Peyer's patch (tissue), 4 donors: ENCODE measurements around the gene ZBTB20.

Experiments
- CTCF ChIP-seq, 6 experiments: fragments of 450-650 bp in 4 of 6; fragments of 200-600 bp in 2 of 6; sonication (generic) in 1 of 6; IDR thresholded peaks; one replicate each; pipeline ENCODE4 v1.5.1; 2017 to 2019; ENCODE audit warnings: antibody characterized with exemption in 6 of 6, mild to moderate bottlenecking in 3 of 6, moderate library complexity in 1 of 6
- POLR2A ChIP-seq, 2 donors: fragments of 450-650 bp; IDR thresholded peaks; one replicate each; pipeline ENCODE4 v1.5.1; 2017; ENCODE audit warnings: antibody characterized with exemption in 2 of 2, mild to moderate bottlenecking in 2 of 2, moderate library complexity in 2 of 2

DNA sequence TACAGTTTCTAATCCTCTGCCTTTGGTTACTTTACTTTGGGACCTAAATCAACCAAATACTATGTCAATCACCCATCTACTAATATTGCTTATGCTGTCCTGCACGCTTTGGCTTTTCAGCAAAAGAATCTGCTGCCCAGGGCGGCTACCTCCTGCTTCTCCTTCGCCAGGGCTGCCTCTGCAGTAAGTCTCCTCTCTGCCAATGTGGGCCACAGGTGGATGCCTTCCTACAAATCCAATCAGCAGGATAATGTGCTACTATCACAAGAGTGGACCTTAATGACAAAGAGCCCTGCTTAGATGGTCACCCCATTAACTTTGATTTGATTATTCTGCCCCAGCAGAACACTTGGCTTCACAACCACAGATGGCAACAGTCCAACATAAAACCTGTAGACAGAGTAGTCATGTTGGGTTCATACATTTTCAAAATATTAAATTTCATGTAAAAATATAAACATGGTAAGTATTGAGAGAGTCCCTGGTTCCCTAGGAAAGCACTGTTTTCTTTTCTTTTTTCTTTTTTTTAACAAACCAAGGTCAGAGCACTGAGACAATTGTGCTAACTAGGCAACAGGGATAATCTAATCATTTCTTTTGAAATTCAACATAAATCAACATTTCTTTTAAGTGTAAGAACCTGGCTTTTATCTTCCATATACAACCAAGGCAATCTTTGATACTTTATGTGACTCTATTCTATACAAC lies 298.3 kb downstream of the ZBTB20 start:
- no peak for TF ChIP-seq CTCF (IDR thresholded peaks at IDR 0.05)
- TF ChIP-seq POLR2A (IDR thresholded peaks at IDR 0.05): no peak
